GM20000 (cell line): ENCODE data around the gene ADAMTSL3.

Experiments
- DNase-seq: peaks from one replicate; pipeline ENCODE4 v3.0.0; 2012; ENCODE audit warnings: low spot score
- TF ChIP-seq, protein P1 (sequence below): IDR thresholded peaks from 2 replicates; pipeline ENCODE4 v1.5.1; 2012; ENCODE audit warnings: mild to moderate bottlenecking, control low read depth; ENCODE audit errors: extremely low read depth, missing control alignments

The ADAMTSL3 gene

DNA sequence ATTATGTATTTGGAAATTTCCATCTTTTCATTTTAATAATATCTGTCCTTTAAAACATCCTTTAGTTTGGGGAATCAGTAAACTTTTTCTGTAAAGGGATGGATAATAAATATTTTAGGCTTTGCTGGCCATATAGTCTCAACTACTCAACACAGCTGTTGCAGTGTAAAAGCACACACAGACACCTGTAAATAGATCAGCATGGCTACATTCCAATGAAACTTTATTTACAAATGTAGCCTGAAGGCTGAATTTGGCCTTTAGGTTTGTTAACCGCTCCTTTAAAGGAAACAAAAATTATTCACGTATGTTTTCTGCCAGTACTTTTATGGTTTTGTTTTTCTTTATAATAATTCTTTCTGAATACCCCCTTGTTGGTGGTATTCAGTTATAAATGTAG, 184.8 kb downstream of the ADAMTSL3 start:
- DNase-seq, result no peak

DNA sequence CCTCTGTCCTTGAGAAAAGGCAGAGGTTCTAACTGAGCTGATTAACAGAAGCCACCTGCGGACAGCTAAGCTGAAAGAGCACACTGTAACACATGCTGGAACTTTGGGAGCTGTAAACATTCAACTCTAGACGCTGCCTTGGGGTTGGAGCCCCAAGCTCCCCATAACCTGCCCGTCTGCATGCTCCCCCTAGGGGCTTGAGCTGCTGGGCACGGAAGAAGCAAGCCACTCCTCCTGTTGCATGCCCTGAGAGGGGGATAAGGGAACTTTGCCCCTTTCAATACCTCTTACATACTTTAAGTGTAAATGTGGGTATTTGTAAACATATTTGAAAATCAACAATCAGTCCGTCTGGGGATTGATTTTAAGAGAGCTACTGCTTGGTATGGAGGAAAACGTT, 188.4 kb downstream of the ADAMTSL3 start:
- TF ChIP-seq, protein P1, sequence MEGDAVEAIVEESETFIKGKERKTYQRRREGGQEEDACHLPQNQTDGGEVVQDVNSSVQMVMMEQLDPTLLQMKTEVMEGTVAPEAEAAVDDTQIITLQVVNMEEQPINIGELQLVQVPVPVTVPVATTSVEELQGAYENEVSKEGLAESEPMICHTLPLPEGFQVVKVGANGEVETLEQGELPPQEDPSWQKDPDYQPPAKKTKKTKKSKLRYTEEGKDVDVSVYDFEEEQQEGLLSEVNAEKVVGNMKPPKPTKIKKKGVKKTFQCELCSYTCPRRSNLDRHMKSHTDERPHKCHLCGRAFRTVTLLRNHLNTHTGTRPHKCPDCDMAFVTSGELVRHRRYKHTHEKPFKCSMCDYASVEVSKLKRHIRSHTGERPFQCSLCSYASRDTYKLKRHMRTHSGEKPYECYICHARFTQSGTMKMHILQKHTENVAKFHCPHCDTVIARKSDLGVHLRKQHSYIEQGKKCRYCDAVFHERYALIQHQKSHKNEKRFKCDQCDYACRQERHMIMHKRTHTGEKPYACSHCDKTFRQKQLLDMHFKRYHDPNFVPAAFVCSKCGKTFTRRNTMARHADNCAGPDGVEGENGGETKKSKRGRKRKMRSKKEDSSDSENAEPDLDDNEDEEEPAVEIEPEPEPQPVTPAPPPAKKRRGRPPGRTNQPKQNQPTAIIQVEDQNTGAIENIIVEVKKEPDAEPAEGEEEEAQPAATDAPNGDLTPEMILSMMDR, result no peak
- no peak for DNase-seq

More for the DNA sequence above, 184.8 kb downstream of the ADAMTSL3 start:
- TF ChIP-seq, protein P1, result no peak

DNA sequence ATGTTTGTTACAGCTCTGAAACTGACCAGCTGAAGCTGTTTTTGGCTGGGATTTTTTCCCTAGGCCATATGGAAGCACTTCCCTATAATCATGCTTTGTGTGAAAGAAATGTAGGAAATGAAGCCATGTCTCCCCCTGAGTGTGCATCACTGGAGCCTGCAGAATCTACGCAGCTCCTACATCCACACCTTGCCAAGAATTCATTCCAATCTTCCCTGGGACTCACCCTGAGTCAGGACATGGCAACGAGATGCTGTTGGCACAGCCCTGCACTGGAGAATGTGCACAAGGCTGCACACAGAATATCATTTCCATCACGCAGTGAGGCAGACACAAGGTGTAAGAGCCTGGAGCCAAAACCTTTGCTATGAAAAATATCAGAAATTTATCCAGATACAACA, 189.5 kb downstream of the ADAMTSL3 start:
- TF ChIP-seq, protein P1, result no peak
- no peak for DNase-seq

DNA sequence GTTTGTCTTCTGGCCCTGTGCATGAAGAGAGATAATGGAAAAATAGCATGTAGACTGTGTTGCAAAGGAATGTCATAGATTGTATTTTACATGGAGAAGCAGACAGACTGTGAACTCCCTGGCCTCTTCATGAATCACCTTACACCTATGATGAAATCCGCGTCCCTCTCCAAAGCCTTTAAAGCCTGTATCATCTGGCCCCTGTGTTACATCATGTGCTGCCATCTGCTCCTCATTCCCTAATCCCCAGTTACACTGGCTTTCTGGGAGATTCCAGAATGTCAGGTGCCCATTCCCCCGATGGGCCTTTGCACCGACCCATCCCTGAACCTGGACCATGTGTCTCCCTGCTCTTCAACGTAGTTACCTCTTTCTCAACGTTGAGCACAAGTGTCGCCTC, 190.8 kb downstream of the ADAMTSL3 start:
- DNase-seq, result no peak

DNA sequence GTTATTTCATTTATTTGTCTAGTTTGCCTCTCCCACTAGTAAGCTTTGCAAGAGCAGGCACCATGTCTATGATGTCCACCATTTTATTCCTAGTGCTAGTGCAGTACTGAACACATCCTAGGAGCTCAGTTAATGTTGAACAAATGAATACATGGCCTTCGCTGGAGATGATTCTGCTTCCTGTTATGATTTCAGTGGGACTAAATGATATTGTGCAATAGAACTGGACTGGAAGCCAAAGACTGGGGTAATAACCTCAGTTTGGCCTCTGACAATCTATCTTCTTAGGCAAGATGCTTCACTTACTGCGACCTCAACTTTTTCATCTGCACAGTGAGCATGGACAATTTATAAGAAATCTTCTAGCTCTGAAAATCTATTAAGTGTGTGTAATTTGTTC, 191.3 kb downstream of the ADAMTSL3 start:
- TF ChIP-seq, protein P1, result no peak
- no peak for DNase-seq

More for the DNA sequence above, 190.8 kb downstream of the ADAMTSL3 start:
- TF ChIP-seq, protein P1, result no peak

DNA sequence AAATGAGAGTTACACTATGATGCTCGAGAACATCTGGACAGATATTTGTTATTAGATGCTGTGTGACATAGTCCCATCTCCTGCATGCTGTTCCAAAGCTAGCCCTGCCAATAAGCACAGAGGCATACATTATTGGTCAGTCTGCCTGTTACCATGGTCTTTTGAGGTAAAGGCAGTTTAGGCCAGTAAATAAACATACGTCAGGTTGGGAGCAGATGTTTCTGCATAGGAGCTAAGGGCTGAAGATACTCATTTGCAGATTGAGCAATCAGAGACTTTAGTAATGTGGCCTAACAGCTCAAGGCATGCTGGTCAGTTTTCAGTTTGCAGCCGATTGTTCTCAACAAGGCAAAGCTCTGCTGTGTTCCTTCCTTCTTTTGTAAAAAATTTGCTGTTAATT, 192.9 kb downstream of the ADAMTSL3 start:
- TF ChIP-seq, protein P1, result no peak
- DNase-seq, result no peak

DNA sequence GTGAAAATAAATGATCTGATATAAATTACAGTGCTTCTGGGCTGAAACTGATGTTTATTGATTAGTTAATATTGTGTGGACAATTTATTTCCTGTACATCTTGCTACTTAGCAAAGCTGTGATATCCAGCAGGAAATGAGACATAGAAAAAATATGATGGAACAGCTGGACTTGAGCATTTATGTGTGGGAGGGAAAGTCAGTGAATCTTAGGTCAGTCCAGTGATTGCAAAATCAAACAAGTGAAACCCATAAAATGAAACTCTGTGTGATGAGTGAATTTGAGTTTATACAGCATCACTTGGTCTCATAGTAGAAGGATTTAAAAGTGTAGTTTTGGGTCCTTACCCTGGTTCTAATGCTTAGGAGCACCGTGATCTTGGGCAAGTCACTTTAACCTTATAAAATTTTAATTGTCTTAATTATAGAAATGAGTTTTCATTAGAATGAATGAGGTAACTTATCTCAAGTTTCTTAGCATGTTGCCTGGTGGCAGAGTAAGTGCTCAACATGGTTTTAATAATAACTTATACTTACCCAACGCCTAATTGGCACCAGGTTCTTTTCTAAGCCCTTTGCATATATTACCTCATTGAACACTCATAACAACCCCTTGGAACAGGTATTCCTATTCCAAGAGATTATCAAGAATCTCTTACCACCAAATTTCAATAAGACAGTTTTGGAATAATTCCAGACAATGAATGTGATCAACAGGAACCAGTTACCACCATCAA, 194.6 kb downstream of the ADAMTSL3 start:
- no peak for DNase-seq
- TF ChIP-seq, protein P1, result no peak
